CD4-positive, alpha-beta T cell treated with Interleukin-10 for 1 hour (primary cell): ENCODE measurements around the gene GFRA1.
"Not testable (repeated sequence)": the region's sequence is repeated elsewhere in the genome, so short reads cannot be mapped to it uniquely, and the experiment has no call there.

Experiments used
- DNase-seq: peaks from one replicate; pipeline ENCODE4 v3.0.0-alpha.2; 2020

GFRA1 gene

DNA sequence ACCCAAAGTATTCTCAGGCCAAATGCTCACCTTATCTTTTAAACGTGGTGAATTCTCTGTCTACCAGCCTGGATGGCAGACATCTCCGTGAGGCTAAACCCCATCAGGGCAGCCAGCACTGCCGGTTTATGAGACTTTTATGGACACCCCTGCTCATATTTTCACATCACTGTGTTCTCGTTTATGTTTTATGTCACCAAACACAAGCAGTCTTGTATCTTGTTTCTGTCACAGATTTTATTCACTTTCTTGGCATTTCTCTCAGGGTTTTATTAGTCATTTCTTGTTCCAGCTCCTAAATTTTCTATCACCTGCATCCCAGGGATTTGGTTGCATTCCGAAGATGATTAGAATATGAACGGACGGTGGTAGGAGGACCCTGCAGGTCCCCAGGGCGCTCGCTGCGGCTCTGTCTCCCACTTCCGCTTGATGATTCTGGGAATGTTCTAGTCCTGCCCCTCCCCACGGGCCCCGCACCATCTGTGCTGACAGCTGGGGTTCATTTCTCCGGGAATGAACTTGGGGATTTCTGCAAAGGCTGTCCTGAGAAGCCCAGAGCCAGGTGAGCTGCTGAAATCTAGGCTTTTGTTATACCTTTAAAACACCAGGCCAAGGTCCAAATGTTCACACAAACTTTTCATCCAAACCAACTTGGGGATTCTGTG, 217.6 kb downstream of the GFRA1 start:
- no peak for DNase-seq

DNA sequence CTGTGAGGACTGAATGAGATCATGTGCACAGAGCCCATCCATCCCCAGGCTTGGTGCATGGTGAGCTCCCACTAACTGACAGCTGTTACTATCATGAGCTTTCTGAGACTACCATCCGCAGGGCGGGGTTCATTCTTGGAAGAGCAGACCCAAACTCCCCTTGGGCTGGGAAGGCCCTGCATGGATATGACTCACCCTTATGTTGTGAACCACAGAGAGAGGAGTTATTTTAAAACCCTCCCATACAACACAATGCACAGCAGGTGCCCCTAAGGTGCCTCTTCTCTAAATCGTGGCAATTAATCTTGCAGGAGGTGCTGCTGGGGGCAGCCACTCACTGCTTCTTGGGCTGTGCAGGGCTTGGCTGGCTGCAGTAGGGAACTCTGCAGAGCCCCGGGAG, 219.1 kb downstream of the GFRA1 start:
- DNase-seq, result no peak

DNA sequence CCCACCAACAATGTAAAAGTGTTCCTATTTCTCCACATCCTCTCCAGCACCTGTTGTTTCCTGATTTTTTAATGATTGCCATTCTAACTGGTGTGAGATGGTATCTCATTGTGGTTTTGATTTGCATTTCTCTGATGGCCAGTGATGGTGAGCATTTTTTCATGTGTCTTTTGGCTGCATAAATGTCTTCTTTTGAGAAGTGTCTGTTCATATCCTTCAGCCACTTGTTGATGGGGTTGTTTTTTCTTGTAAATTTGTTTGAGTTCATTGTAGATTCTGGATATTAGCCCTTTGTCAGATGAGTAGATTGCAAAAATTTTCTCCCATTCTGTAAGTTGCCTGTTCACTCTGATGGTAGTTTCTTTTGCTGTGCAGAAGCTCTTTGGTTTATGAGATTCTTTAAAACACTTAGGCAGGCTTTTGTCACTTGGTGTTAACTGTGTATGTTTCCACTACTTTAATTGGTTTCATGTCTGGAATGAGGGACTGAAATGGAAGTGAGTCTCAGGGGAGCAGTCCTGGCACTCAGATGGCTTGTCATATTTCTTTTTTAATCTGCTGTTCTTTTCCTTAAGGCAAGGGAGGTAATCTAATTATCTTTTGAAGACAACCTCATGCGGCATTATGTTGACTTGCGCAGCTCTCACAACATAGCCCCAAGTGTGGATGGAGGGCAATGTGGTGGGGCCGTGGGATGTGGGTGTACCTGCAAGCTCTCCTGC, 219.8 kb downstream of the GFRA1 start:
- DNase-seq, result not testable (repeated sequence)

DNA sequence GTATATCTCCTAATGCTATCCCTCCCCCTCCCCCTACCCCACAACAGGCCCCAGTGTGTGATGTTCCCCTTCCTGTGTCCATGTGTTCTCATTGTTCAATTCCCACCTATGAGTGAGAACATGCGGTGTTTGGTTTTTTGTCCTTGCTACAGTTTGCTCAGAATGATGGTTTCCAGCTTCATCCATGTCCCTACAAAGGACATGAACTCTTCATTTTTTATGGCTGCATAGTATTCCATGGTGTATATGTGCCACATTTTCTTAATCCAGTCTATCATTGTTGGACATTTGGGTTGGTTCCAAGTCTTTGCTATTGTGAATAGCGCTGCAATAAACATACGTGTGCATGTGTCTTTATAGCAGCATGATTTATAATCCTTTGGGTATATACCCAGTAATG, 220.5 kb downstream of the GFRA1 start:
- not testable (repeated sequence) for DNase-seq

DNA sequence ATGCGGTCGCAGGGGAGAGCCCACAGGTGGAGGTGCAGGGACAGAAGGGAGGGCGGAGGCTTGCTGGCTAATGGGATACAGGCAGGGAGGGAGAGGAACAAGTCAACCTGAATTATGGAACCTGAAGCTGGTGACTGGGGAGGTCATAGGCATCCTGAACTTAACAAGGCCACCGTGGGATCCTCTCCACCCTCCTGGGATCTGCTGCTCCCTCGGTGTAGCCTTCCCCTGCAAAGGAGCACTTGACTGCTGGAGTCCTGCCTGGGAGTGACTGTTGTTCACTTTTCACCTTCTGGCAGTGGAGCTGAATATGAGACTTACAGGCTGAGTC, 223.1 kb downstream of the GFRA1 start:
- DNase-seq, result no peak

DNA sequence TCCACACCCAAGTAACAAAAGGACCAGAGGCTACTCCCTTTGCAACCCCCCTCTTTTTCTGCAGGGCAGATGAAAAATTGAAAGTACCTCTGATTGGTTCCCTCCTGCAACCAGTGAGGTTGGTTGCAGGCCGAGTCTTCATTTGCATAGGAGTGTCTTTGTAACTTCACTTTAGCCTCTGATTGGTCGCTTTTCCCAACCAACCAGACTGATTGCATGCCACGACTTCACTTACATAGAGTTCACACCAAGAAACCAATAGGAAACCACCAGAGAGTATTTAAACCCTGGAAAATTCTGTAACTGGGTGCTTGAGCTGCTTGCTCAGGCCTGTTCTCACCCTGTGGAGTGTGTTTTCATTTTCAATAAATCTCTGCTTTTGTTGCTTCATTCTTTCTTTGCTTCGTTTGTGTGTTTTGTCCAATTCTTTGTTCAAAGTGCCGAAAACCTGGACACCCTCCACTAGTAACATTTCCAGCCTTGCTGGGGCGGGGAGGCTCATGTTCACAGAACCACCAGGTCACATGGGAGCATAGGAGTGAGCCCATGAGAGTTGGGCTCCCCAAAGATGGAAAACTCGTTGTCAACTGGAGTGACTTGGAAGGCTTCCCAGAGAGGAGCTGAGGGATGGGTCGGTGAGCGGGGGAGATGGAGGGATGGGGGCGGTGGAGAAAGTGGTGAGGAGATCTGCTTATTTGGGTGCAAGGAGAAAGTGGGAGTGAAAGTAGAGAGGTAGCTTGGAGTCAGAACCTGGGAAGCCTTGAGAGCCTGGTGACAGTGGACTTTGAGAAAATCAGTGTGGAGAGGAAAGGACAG, 223.6 kb downstream of the GFRA1 start:
- no peak for DNase-seq

DNA sequence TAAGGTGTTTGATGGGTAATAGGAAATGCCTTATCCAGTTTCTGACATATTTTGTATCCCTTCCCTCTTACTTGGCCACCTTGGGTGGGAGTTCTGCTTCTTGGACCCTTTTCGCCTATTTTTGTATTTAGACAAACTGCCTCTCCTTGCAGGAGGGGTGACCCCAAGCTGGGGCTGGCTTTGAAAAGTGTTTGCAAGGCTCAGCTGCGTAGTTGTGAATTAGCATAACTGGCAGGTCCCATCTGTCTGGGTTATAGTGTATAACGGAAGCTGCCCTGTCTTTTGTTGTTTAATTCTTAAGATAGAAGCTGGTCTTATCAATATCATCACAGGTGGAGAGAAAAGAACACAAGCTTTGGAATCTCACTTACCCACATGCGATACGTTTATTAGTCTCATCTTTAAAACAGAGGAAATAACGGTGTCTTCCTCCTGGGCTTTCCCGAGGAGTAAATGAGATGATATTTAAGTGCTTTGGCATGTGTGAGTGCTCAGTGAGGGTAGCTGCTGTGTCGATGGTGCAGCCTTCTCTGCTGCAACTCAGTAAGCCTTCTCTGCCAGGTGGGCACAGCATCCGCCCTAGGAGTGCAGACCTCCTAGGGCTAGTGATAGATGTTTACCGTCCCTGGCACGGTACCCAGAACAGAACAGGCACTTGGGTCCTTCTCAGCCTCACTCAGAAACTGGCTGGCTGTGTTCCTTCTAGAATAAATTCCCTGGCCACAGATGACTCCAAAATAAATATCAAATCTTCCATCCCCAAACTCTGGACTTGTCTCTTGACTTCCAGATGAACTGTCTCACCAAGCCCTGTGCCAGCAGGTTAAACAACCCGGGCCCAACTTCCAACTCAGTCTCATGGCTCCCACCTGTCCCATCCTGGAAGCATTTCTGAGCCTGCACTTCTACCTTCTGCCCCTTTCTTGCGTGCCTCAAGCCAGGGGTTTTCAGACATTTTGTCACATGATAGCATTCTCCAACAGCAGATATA, 227.3 kb downstream of the GFRA1 start:
- DNase-seq, result no peak

DNA sequence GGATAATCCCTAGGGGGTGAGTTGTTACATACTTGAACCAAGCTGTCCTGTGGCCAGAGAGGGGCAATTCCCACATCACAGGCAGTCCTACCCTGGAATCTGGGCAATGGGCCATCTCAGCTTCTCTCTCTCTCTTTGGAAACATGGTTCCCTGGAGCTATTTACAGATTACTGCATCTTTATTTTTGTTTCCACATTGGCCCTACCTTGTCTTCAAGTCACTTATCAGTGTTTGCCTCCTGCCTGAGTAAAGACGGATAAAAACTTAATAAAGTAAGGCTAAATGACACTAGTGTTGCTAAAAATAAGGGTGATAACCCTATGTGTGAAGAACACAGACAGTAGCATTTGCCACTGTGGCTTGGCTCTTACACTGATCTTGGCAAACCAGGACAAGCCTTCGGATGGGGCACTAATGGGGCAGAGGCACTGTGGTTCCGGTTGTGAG, 228.2 kb downstream of the GFRA1 start:
- no peak for DNase-seq

DNA sequence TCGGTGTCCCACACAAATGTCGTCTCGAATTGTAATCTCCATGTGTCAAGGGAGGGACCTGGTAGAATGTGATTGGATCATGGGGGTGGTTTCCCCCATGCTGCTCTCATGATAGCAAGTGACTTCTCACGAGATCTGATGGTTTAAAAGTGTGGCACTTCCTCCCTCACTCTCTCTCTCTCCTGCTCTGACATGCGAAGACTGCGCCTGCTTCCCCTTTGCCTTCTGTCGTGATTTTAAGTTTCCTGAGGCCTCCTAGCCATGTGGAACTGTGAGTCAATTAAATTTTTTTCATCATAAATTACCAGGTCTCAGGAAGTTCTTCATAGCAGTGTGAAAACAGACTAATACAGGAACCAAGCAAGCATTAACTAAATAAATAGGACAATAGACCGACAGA, 229.1 kb downstream of the GFRA1 start:
- no peak for DNase-seq

DNA sequence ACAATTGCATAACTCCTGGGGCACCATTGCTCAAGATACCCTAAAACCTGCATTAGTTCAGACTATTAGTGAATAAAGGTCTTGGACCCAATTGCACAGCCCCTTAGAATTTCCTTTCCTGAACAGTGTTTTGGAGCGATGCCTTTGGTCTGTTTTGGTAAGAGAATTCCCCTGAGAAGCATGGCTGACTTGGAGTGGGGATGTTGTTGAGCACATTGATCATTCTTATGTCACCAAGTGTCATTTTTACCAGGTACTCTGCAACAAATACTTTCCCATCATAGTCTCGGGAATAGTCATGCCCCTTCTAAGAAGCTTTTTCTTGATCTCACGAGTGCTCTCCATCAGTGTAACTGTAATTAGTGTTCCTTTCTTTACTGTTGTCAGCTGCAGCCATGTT, 229.7 kb downstream of the GFRA1 start:
- DNase-seq, result no peak

DNA sequence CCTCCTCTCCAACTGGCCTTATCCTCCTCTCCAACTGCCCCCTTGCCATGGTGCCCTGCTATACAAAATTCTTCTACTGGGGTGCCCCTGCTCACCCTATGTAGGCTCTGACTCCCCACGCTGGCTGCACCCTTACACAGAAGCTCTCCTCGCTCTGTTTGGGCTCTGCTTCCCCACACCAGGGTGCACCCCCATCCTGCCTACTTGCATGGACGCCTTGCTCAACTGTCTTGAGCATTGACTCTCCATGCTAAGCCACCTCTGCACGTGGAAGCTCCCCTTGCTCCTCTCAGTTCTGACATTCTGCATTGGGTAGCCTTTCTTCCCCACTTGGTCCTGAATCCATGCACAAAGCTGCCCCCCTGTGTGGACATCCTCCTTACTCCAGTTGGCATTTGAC, 231.1 kb downstream of the GFRA1 start:
- no peak for DNase-seq

DNA sequence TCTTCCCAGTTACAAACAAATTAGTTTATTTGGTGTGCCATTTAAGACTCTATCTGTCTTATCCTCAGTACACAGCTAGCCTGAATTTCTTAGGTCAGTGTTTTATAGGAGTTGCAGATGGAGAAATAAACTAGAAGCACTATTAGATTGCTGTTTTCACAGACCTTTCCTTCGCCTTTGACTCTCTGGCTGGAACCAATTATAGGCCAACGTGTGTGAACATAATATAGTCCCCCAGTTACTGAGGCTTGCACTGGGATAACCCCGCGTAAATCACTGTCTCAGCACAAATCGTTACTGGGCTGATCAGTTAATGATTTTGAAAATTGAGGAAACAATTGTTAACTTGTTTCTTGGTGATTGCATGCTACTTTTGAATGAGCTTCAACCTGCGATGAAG, 233.4 kb downstream of the GFRA1 start:
- no peak for DNase-seq

DNA sequence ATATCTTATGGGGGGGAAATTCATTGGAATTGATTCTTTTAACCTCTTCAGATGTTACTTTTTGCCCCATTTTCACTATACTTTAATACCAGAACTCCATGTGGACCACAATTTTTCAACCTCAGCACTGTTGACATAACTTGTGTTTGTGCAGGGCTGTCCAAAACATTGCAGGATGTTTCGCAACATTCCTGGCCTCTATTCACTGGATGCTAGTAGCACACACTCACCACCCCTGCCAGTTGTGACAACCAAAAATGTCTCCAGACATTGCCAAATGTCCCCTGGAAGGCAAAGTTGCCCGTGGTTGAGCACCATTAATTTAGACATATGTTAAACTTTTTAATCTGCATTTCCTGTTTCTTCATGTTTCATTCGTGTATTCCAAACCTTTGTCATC, 234.7 kb downstream of the GFRA1 start:
- no peak for DNase-seq

DNA sequence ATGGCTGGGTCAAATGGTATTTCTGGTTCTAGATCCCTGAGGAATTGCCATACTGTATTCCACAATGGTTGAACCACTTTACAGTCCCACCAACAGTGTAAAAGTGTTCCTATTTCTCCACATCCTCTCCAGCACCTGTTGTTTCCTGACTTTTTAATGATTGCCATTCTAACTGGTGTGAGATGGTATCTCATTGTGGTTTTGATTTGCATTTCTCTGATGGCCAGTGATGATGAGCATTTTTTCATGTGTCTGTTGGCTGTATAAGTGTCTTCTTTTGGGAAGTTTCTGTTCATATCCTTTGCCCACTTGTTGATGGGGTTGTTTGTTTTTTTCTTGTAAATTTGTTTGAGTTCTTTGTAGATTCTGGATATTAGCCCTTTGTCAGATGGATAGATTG, 237.6 kb downstream of the GFRA1 start:
- DNase-seq, result not testable (repeated sequence)

DNA sequence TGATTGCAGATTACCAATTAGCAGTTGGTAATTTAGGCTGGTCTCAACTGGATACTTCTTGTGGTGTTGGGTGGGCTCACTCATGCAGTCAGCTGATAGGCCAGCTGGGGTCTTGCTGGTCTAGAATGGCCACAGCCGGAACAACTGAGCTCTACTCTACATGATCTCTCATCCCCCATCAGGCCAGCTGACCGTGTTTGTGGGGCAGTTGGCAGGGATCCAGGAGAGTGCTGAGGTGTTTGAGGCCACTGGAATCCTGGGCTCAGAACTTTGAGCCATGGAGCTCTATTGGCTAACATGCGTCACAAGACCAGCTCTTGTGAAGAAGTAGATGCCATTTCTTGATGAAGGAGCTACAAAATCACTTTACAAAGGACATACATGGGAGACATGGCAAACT, 242.4 kb downstream of the GFRA1 start:
- no peak for DNase-seq

DNA sequence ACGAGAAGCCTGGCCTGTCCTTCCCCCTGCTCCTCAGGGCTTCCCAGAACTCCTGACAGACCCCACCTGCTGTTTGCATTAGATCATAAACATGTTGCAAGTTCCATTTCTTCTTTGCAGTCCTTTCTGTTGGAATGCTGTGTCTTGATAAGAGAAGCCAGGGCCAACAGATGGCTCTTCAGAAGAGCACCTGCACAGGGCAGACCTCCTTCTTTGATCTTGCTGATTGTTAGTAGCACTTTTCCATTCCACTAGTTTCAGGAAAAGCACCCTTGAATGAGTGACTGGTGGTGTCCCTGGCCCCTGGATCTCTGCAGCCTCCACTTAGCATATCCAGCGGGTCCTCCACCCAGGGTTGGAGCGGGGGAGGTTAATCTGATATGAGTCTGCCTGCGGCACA, 243.2 kb downstream of the GFRA1 start:
- no peak for DNase-seq

DNA sequence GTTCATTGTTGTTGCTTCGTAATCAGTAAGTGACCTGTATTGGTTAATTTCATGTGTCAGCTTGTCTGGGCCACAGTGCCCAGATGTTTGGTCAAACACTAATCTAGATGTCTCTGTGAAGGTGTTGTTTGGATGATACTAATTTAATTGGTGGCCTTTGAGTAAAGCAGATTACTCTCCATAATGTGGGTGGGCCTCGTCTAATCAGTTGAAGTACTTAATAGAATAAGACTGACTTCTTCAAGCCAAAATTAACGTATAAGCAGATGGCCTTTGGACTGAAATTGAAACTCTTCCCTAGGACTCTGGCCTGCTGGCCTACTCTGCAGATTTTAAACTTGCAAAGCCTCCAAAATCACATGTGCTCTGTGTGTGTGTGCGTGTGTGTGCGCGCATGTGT, 245.7 kb downstream of the GFRA1 start:
- DNase-seq, result no peak

DNA sequence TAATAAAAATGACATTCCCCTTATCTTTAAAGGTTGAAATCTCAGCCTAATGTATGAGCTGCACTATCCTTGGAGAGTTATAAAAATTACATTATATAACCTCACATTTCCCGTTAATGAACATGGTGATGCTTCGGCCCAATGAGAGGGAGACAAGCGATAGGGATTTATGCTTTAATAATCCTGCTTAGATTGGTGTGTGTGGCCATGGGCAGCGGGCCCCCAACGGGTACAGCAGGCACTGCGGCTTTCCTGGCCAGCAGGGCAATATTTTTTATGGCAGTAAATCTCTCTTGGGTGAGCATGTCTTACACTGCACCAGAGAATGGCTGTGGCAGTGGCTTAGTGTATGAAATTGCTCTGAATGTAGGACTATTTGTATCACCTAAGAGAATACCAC, 246.3 kb downstream of the GFRA1 start:
- no peak for DNase-seq

DNA sequence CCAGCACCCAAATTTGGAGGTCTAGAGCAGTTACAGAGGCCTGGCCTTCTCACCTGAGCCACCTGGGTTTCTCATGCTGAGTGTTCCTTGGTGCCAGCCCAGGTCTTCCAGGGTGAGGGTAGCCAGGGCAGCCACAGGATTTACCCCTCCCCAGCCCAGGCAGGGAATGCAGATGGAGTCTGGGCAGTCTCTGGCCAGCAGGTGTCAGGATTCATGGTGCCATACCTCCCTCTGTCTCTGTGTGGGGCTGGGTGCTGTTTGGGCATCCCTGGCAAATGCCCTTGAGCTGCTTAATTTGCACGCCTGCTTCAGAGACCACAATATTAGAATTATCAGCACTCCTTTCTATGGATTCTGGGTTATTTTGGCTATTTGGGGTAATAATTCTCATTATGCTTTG, 246.7 kb downstream of the GFRA1 start:
- DNase-seq, result no peak

DNA sequence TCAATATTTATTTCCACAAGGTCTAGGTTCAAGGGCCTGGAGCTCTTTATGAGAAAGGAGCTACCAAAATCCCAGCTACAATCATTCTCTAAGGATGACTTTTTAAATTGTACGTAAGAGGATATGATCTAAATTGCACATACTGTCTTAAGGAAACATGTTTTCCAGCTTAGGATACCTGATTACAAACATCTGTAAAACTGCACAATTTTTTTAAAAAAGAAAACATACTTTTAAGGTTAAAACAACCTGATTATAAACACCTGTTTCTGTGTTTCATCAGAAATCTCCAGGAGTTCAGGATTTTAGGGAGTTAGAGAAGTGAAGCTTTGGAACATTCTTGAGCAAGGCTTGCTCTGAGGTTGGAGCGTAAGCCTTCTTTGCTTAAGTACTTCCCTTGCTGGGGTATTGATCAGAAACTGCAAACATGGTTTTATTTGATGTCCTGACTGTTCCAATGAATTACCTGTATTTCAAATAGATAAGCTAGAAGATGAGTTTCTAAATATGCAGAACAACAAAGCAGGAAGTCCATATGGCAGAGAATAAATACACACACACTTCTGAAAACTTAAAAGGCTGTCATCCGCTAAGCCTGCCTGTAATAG, 248.6 kb downstream of the GFRA1 start:
- DNase-seq, result no peak

DNA sequence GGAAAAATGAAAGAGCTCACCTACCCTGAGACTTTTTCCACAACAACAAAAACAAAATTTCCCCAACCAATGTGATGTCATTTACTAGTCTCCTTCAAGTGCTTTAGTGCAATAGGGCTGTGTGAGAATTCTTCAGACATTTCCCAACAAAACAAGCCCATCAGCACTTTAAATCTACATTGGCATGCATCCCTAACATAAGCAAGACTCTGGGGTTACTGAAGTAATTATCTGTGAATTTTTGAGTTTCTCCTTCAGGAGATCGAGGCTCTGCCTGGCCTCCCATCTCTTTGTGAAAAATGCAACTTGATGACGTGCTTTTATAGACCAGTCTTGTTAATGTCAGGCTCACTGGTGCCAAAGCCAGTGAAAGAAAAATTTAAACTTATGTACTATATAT, 255.6 kb downstream of the GFRA1 start:
- no peak for DNase-seq

DNA sequence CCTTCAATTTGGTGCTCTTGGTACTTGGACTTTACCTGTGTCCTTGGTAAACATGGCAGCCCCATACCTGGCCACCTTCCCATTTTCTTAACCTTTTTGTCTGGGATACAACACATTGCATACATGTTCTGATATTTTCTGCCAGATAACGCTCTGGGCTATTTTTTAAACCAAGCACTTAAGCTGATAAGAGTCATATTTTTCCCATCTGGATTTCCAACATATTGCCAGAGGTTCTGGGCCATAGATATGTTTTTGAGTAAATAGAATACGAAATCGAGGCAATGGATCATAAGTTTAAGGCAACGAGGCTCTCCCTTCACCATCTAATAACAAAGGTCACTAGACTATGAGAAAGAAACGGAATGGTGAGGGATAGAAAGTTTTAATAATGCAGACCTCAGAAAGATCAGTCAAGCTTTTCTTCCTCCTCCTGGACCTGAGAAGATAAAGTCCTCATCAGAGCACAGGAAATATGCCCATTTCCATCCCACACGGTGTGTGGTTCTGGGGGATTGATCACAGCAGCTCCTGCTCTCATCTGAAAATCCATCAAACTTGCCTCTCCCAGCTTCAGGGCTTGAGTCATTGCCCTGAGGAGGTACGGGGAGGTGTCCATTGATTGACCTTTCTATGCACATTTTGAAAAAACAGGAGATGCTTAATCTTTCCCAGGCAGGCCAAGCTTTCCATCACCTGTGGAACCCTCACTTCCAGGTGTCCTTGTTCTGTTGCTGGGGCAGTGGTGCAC, 257.2 kb downstream of the GFRA1 start:
- no peak for DNase-seq
